OCI-LY3 (cell line): Measurements from ENCODE around the gene EPHA10.

Experiments used
- EZH2phosphoT487 ChIP-seq: fragments of 200-600 bp; shearing (Covaris generic); IDR thresholded peaks from 2 replicates; pipeline ENCODE4 v1.6.1; 2018; ENCODE audit warnings: antibody characterized with exemption, mixed run types, low read depth
- TF ChIP-seq, protein P1 (sequence below): fragments of 200-600, 300-600 bp; sonication (generic); IDR thresholded peaks from 2 replicates; pipeline ENCODE4 v1.5.1; 2014; ENCODE audit warnings: antibody characterized with exemption, low read length, low read depth

- no peak for TF ChIP-seq EZH2phosphoT487
- TF ChIP-seq, protein P1, sequence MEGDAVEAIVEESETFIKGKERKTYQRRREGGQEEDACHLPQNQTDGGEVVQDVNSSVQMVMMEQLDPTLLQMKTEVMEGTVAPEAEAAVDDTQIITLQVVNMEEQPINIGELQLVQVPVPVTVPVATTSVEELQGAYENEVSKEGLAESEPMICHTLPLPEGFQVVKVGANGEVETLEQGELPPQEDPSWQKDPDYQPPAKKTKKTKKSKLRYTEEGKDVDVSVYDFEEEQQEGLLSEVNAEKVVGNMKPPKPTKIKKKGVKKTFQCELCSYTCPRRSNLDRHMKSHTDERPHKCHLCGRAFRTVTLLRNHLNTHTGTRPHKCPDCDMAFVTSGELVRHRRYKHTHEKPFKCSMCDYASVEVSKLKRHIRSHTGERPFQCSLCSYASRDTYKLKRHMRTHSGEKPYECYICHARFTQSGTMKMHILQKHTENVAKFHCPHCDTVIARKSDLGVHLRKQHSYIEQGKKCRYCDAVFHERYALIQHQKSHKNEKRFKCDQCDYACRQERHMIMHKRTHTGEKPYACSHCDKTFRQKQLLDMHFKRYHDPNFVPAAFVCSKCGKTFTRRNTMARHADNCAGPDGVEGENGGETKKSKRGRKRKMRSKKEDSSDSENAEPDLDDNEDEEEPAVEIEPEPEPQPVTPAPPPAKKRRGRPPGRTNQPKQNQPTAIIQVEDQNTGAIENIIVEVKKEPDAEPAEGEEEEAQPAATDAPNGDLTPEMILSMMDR, result no peak
Measured at GRCh38 chr1:37721565-37721964, 43.4 kb downstream of the EPHA10 start.
